Measurements from ENCODE around the gene POLR2J. TPM values are rescaled to one million over a fixed set of nuclear protein-coding genes. Genes with fewer than 3 reads are reported as not detected.
"Not testable (repeated sequence)": the region's sequence is repeated elsewhere in the genome, so short reads cannot be mapped to it uniquely, and the experiment has no call there.

Gene POLR2J
- total RNA-seq, 4 donors from 2014 or later, result 16.8 to 36.0 (median 22.5) TPM

- intact Hi-C loops (cut with DNase I); H3K27me3 ChIP-seq; H3K4me1 ChIP-seq; H3K27ac ChIP-seq; H3K4me3 ChIP-seq; H3K36me3 ChIP-seq; H3K9me3 ChIP-seq; DNase-seq: not testable (repeated sequence)
- no CpG with 5 or more reads among the region's 30 CpGs for WGBS, 2 donors
Observed at GRCh38 chr7:102511860-102512522, 33.3 kb upstream of the POLR2J start.

GRCh38 chr7:102510575-102510974 lies 31.9 kb upstream of the POLR2J start:
- DNase-seq; H3K4me1 ChIP-seq; H3K9me3 ChIP-seq; H3K4me3 ChIP-seq; H3K27ac ChIP-seq; H3K36me3 ChIP-seq; H3K27me3 ChIP-seq; intact Hi-C loops (cut with DNase I): not testable (repeated sequence)
- WGBS, 2 donors, result no CpG with 5 or more reads among the region's 8 CpGs

- H3K36me3 ChIP-seq; H3K9me3 ChIP-seq; DNase-seq; H3K27ac ChIP-seq; intact Hi-C loops (cut with DNase I); H3K27me3 ChIP-seq; H3K4me1 ChIP-seq; H3K4me3 ChIP-seq: not testable (repeated sequence)
- WGBS, 2 donors, result 100% methylated on average over 1 of the region's 8 CpGs; no CpG with 5 or more reads in 1 of the 2 donors
Observed at GRCh38 chr7:102507410-102508088, 28.8 kb upstream of the POLR2J start.

GRCh38 chr7:102505298-102506185 lies 26.8 kb upstream of the POLR2J start:
- H3K36me3 ChIP-seq; H3K27ac ChIP-seq; H3K9me3 ChIP-seq; H3K4me1 ChIP-seq; DNase-seq; H3K27me3 ChIP-seq; intact Hi-C loops (cut with DNase I); H3K4me3 ChIP-seq: not testable (repeated sequence)
- WGBS, 2 donors, result 30% methylated on average over 2 of the region's 24 CpGs; no CpG with 5 or more reads in 1 of the 2 donors

GRCh38 chr7:102503141-102503540 lies 24.4 kb upstream of the POLR2J start:
- DNase-seq; intact Hi-C loops (cut with DNase I); H3K36me3 ChIP-seq; H3K9me3 ChIP-seq; H3K4me1 ChIP-seq; H3K27me3 ChIP-seq; H3K4me3 ChIP-seq; H3K27ac ChIP-seq: not testable (repeated sequence)
- no CpG with 5 or more reads among the region's 12 CpGs for WGBS, 2 donors

GRCh38 chr7:102498321-102498720 lies 19.6 kb upstream of the POLR2J start:
- not testable (repeated sequence) for DNase-seq

GRCh38 chr7:102497308-102497707 lies 18.6 kb upstream of the POLR2J start:
- DNase-seq, result not testable (repeated sequence)

More at GRCh38 chr7:102498321-102498720, 19.6 kb upstream of the POLR2J start:
- H3K27ac ChIP-seq; H3K9me3 ChIP-seq; intact Hi-C loops (cut with DNase I); H3K4me1 ChIP-seq; H3K36me3 ChIP-seq; H3K4me3 ChIP-seq; H3K27me3 ChIP-seq: not testable (repeated sequence)
- no CpG with 5 or more reads among the region's 16 CpGs for WGBS, 2 donors

GRCh38 chr7:102496861-102497260 lies 18.1 kb upstream of the POLR2J start:
- H3K4me3 ChIP-seq; intact Hi-C loops (cut with DNase I); DNase-seq; H3K36me3 ChIP-seq; H3K9me3 ChIP-seq; H3K4me1 ChIP-seq; H3K27me3 ChIP-seq; H3K27ac ChIP-seq: not testable (repeated sequence)
- 87 to 92% methylated on average over 3 to 4 of the region's 10 CpGs for WGBS, 2 donors

More at GRCh38 chr7:102497308-102497707, 18.6 kb upstream of the POLR2J start:
- intact Hi-C loops (cut with DNase I); H3K4me1 ChIP-seq; H3K9me3 ChIP-seq; H3K36me3 ChIP-seq; H3K4me3 ChIP-seq; H3K27ac ChIP-seq; H3K27me3 ChIP-seq: not testable (repeated sequence)
- WGBS, 2 donors, result no CpG with 5 or more reads among the region's 5 CpGs

GRCh38 chr7:102494473-102495149 lies 15.9 kb upstream of the POLR2J start:
- H3K4me1 ChIP-seq; H3K27ac ChIP-seq; H3K27me3 ChIP-seq; H3K36me3 ChIP-seq; DNase-seq; H3K4me3 ChIP-seq; intact Hi-C loops (cut with DNase I); H3K9me3 ChIP-seq: not testable (repeated sequence)
- WGBS, 2 donors, result no CpG with 5 or more reads among the region's 67 CpGs

- peak overlapping the region in 1 of 4 donors; percentile 21 for H3K4me3 ChIP-seq
- intact Hi-C loops (cut with DNase I); H3K27ac ChIP-seq; H3K9me3 ChIP-seq; DNase-seq; H3K36me3 ChIP-seq; H3K27me3 ChIP-seq; H3K4me1 ChIP-seq: not testable (repeated sequence)
- no CpG with 5 or more reads among the region's 15 CpGs for WGBS, 2 donors
Observed at GRCh38 chr7:102494026-102494425, 15.3 kb upstream of the POLR2J start.

GRCh38 chr7:102493220-102493935 lies 14.7 kb upstream of the POLR2J start:
- H3K9me3 ChIP-seq; H3K4me1 ChIP-seq; intact Hi-C loops (cut with DNase I); DNase-seq; H3K27me3 ChIP-seq; H3K27ac ChIP-seq; H3K4me3 ChIP-seq; H3K36me3 ChIP-seq: not testable (repeated sequence)
- no CpG with 5 or more reads among the region's 33 CpGs for WGBS, 2 donors

- H3K4me3 ChIP-seq; intact Hi-C loops (cut with DNase I); H3K36me3 ChIP-seq; DNase-seq; H3K4me1 ChIP-seq; H3K27ac ChIP-seq; H3K9me3 ChIP-seq; H3K27me3 ChIP-seq: not testable (repeated sequence)
- WGBS, 2 donors, result 90 to 100% methylated on average over 1 to 3 of the region's 12 CpGs
Observed at GRCh38 chr7:102490529-102491075, 11.9 kb upstream of the POLR2J start.
